ENCODE measurements around the gene TPSAB1.

Gene TPSAB1

GRCh38 chr16:1216681-1217400 is 23.7 kb upstream of the TPSAB1 start:
- Mint-ChIP-seq H3K4me1 (no peaks in the 10 kb centered on the region), H3K36me3 (ENCODE audit: low read depth) (no peaks in the 10 kb centered on the region), H3K4me3 (no peak overlapping the region), H3K27ac (no peak overlapping the region), H3K9me3 (no peaks in the 10 kb centered on the region), H3K27me3 (no peaks in the 10 kb centered on the region)
- DNase-seq: no peak
- ATAC-seq: no peak

GRCh38 chr16:1217526-1217925 is 23.0 kb upstream of the TPSAB1 start:
- Mint-ChIP-seq H3K4me1 (no peaks in the 10 kb centered on the region), H3K9me3 (no peaks in the 10 kb centered on the region), H3K4me3 (no peak overlapping the region), H3K36me3 (ENCODE audit: low read depth) (no peaks in the 10 kb centered on the region), H3K27me3 (no peaks in the 10 kb centered on the region), H3K27ac (no peak overlapping the region)
- no peak for DNase-seq
- ATAC-seq: no peak

GRCh38 chr16:1218061-1218929 is 22.2 kb upstream of the TPSAB1 start:
- H3K36me3 Mint-ChIP-seq (ENCODE audit: low read depth): no peaks in the 10 kb centered on the region
- no peak overlapping the region for H3K27ac Mint-ChIP-seq
- no peak overlapping the region for H3K4me3 Mint-ChIP-seq
- DNase-seq: no peak
- ATAC-seq: no peak
- no peaks in the 10 kb centered on the region for H3K9me3 Mint-ChIP-seq
- no peaks in the 10 kb centered on the region for H3K4me1 Mint-ChIP-seq
- H3K27me3 Mint-ChIP-seq: no peaks in the 10 kb centered on the region

- Mint-ChIP-seq H3K4me3 (no peak overlapping the region), H3K27me3 (no peaks in the 10 kb centered on the region), H3K36me3 (ENCODE audit: low read depth) (no peaks in the 10 kb centered on the region), H3K27ac (no peak overlapping the region), H3K9me3 (no peaks in the 10 kb centered on the region), H3K4me1 (no peaks in the 10 kb centered on the region)
- ATAC-seq (no peak), DNase-seq (no peak)
Measured at GRCh38 chr16:1218930-1219611, 21.4 kb upstream of the TPSAB1 start.

GRCh38 chr16:1220098-1220728 is 20.3 kb upstream of the TPSAB1 start:
- no peaks in the 10 kb centered on the region for H3K27me3 Mint-ChIP-seq
- no peaks in the 10 kb centered on the region for H3K4me1 Mint-ChIP-seq
- H3K27ac Mint-ChIP-seq: no peak overlapping the region

GRCh38 chr16:1220841-1221627 is 19.5 kb upstream of the TPSAB1 start:
- Mint-ChIP-seq H3K4me1 (no peaks in the 10 kb centered on the region), H3K4me3 (no peak overlapping the region), H3K27ac (no peak overlapping the region), H3K27me3 (no peaks in the 10 kb centered on the region), H3K9me3 (no peaks in the 10 kb centered on the region), H3K36me3 (ENCODE audit: low read depth) (no peaks in the 10 kb centered on the region)
- no peak for DNase-seq
- ATAC-seq: no peak

More at GRCh38 chr16:1220098-1220728, 20.3 kb upstream of the TPSAB1 start:
- ATAC-seq (no peak), DNase-seq (no peak)
- Mint-ChIP-seq H3K4me3 (no peak overlapping the region), H3K9me3 (no peaks in the 10 kb centered on the region), H3K36me3 (ENCODE audit: low read depth) (no peaks in the 10 kb centered on the region)

- no peaks in the 10 kb centered on the region for H3K4me1 Mint-ChIP-seq
- no peak for ATAC-seq
- H3K36me3 Mint-ChIP-seq (ENCODE audit: low read depth): no peaks in the 10 kb centered on the region
- no peak overlapping the region for H3K27ac Mint-ChIP-seq
- H3K9me3 Mint-ChIP-seq: no peaks in the 10 kb centered on the region
- no peak overlapping the region for H3K4me3 Mint-ChIP-seq
- DNase-seq: no peak
- no peaks in the 10 kb centered on the region for H3K27me3 Mint-ChIP-seq
Measured at GRCh38 chr16:1221628-1222552, 18.6 kb upstream of the TPSAB1 start.

GRCh38 chr16:1222553-1223354 is 17.8 kb upstream of the TPSAB1 start:
- H3K36me3 Mint-ChIP-seq (ENCODE audit: low read depth): no peaks in the 10 kb centered on the region
- DNase-seq (no peak), ATAC-seq (no peak)
- H3K4me1 Mint-ChIP-seq: no peaks in the 10 kb centered on the region
- no peaks in the 10 kb centered on the region for H3K27me3 Mint-ChIP-seq
- no peak overlapping the region for H3K27ac Mint-ChIP-seq
- H3K9me3 Mint-ChIP-seq: no peaks in the 10 kb centered on the region
- H3K4me3 Mint-ChIP-seq: no peak overlapping the region

GRCh38 chr16:1223355-1224214 is 16.9 kb upstream of the TPSAB1 start:
- Mint-ChIP-seq H3K4me3 (no peak overlapping the region), H3K9me3 (no peaks in the 10 kb centered on the region), H3K27ac (no peak overlapping the region), H3K27me3 (no peaks in the 10 kb centered on the region), H3K4me1 (no peaks in the 10 kb centered on the region), H3K36me3 (ENCODE audit: low read depth) (no peaks in the 10 kb centered on the region)
- DNase-seq (no peak), ATAC-seq (no peak)

GRCh38 chr16:1224558-1224957 is 15.9 kb upstream of the TPSAB1 start:
- no peak overlapping the region for H3K4me3 Mint-ChIP-seq
- no peaks in the 10 kb centered on the region for H3K4me1 Mint-ChIP-seq
- H3K27ac Mint-ChIP-seq: no peak overlapping the region
- no peaks in the 10 kb centered on the region for H3K36me3 Mint-ChIP-seq (ENCODE audit: low read depth)
- H3K27me3 Mint-ChIP-seq: no peaks in the 10 kb centered on the region
- no peak for DNase-seq
- no peak for ATAC-seq
- H3K9me3 Mint-ChIP-seq: no peaks in the 10 kb centered on the region

- Mint-ChIP-seq H3K27me3 (no peaks in the 10 kb centered on the region), H3K9me3 (no peaks in the 10 kb centered on the region), H3K27ac (no peak within 1 kb of the TSS), H3K36me3 (ENCODE audit: low read depth) (no peaks in the 10 kb centered on the region), H3K4me3 (no peak within 1 kb of the TSS), H3K4me1 (no peaks in the 10 kb centered on the region)
- DNase-seq: no peak
- ATAC-seq: no peak
Measured at GRCh38 chr16:1225051-1225451, 15.5 kb upstream of the TPSAB1 start, which contains the start of gene TPSG1. TPSG1 (minus strand) TSS chr16:1225268; CDS start chr16:1225252, 16 bp downstream.
